Measurements from ENCODE around the gene CCDC6. TPM values are rescaled to one million over a fixed set of nuclear protein-coding genes. Genes with fewer than 3 reads are reported as not detected.

Gene CCDC6
- total and polyA plus RNA-seq, 2 of the 8 experiments (the other 6 are each of a cell fraction or from before 2014, with no cell fraction given) = 42.2 to 74.4 TPM

- TF ChIP-seq GABPA (IDR thresholded peaks at IDR 0.05; ENCODE audit: borderline replicate concordance, insufficient read depth, low read length) (no peak), EZH2 (IDR thresholded peaks at IDR 0.05; ENCODE audit: low read depth, low read length, severe bottlenecking) (no peak), TCF12 (IDR thresholded peaks at IDR 0.05; ENCODE audit: low read depth, low read length) (no peak), POLR2A (IDR thresholded peaks at IDR 0.05; ENCODE audit: control extremely low read depth in 1 of 2, low read depth in 2 of 2, low read length in 2 of 2) (no peak), TBP (IDR thresholded peaks at IDR 0.05; ENCODE audit: low read depth, low read length) (no peak)
Observed at GRCh38 chr10:59804220-59804619, 102.1 kb downstream of the CCDC6 start (continued).

All from H1 (cell line).